Lower lobe of right lung (tissue), 2 donors: ENCODE data around the gene RORC. TPM values are rescaled to one million over a fixed set of nuclear protein-coding genes. Genes with fewer than 3 reads are reported as not detected.

Experiments used
- ATAC-seq, 2 donors: fragments of 200-7000 bp; cut with Tn5 transposase; one replicate each; pipeline ENCODE4 v1.9.1; 2020 to 2022; ENCODE audit warnings: mild to moderate bottlenecking in 2 of 2, moderate library complexity in 2 of 2
- DNase-seq: peaks from one replicate; pipeline ENCODE4 v3.0.0-alpha.2; 2020
- H3K27ac ChIP-seq: fragments of 200-600 bp; one replicate; pipeline ENCODE4 v1.8.0; 2022
- H3K27me3 ChIP-seq: fragments of 200-600 bp; one replicate; pipeline ENCODE4 v1.8.0; 2022; ENCODE audit warnings: low read depth
- H3K36me3 ChIP-seq: fragments of 200-600 bp; one replicate; pipeline ENCODE4 v1.8.0; 2022; ENCODE audit warnings: mild to moderate bottlenecking
- H3K4me1 ChIP-seq: fragments of 200-600 bp; one replicate; pipeline ENCODE4 v1.8.0; 2022
- H3K4me3 ChIP-seq: fragments of 200-600 bp; one replicate; pipeline ENCODE4 v1.8.0; 2022; ENCODE audit warnings: mild to moderate bottlenecking
- H3K9me3 ChIP-seq: fragments of 200-600 bp; one replicate; pipeline ENCODE4 v1.8.0; 2022
- intact Hi-C: fragments of 100-400 bp; cut with DNase I; formaldehyde crosslinking; loops from one replicate; pipeline ENCODE4 v1.11.0; 2022
- total RNA-seq: library from RNA; stranded (reverse); fragmentation: NEBNext Ultra II Directional; extraction: Animal tissue kit (Norgen Biotek cat#: 25700); gene quantifications from one replicate; pipeline ENCODE4 v1.2.1, GENCODE V29; 2021
- TF ChIP-seq, protein P1 (sequence below): fragments of 200-600 bp; IDR thresholded peaks from one replicate; pipeline ENCODE4 v1.8.0; 2022; ENCODE audit warnings: antibody characterized with exemption, mild to moderate bottlenecking
- donor health status: DM: no; HTN: yes; CAD: no; lungs with severe emphysema.

The RORC gene
- total RNA-seq, 1 donor from 2014 or later: 21.7 TPM

DNA sequence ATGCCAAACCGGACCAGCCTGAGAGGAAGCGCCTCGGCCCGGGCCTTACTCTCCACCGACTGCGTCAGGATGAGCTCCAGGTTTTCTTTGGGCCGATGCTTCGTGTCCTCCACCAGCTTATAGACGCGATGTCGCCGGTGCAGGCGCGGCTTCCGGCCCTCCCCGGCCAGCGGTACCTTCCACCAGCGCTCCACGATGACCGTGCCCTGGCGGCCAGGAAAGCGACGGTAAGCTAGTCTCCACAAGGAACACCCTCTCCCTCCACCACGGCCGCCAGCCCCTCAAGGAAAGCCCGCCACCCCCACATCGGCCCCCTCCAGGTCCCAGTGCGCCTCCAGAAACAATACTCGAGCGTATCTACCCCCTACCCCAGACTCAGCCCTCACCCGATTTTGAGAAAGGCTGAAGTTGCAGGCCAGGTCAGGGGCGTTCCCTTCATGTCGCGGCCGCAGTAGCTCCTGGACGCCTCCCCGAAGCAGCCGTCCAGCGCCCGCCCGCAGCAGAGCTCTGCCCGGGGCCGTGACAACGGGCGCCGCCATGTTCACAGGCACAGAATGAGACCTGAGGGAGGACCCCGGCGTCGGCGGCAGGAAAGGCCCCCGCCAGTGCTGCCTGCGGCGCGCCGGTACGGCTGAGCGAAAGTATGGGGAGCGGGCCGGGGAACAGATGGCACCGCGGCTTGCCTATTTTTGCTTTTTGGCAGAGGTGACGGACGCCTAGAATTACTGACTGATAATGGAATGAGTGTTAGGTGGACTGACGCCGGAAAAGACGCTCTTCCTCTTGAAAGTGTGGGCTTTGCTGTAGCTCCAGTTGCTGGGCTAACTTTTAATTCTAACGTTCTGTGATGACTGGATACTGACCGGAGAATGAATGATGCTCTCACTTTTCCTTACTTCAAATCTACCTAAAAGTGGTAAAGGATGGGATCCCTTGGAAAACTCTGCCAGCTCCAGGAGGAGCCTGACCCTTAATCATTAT lies 68.4 kb downstream of the RORC start, which contains the start of gene MRPL9:
TSS of gene MRPL9 (minus strand) at position 556 of the 981 bp plus-strand sequence. CDS start at position 539, 17 bp downstream.
- H3K36me3 ChIP-seq: peaks cover 39% of the 10 kb centered on the region
- no peaks in the 10 kb centered on the region for H3K27me3 ChIP-seq

DNA sequence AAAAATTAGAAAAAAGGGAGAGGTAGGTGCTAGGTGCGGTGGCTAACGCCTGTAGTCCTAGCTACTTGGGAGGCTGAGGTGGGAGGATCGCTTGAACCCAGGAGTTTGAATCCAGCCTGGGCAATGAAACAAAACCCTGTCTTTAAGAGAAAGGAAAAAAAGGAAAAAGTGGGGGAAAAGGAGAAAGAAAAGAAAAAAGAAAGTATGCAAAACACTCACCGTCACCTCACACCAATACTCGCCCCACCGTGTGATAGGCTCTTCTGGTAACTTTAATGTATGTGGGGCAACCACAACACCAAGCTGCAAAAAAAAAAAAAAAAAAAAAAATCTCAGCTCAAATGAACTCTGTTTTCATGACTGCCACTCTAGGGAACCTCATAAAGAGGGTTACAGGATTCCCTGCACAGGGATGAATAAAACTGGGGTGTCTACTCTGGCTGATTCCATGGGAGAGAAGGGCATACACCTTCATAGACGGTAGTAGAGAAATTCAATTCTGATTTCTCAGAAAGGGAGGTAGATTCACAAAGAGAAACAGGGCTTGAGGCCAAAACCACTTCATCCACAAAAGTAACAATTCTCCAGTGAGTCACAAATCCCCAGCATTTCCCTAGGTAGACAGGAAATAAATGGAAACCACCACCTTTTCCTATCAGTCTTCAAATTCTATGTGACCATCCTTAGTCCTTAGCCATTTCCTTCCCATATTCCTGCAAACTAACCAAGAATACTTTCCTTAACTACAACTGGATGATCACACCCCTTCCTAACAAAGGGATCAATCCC lies 70.8 kb downstream of the RORC start:
- H3K4me3 ChIP-seq: no peak overlapping the region
- DNase-seq: no peak
- peaks cover 8% of the 10 kb centered on the region for H3K4me1 ChIP-seq
- H3K36me3 ChIP-seq: peaks cover 43% of the 10 kb centered on the region
- no peaks in the 10 kb centered on the region for H3K27me3 ChIP-seq
- intact Hi-C loops: no loop called here
- H3K9me3 ChIP-seq: no peaks in the 10 kb centered on the region
- TF ChIP-seq, protein P1, sequence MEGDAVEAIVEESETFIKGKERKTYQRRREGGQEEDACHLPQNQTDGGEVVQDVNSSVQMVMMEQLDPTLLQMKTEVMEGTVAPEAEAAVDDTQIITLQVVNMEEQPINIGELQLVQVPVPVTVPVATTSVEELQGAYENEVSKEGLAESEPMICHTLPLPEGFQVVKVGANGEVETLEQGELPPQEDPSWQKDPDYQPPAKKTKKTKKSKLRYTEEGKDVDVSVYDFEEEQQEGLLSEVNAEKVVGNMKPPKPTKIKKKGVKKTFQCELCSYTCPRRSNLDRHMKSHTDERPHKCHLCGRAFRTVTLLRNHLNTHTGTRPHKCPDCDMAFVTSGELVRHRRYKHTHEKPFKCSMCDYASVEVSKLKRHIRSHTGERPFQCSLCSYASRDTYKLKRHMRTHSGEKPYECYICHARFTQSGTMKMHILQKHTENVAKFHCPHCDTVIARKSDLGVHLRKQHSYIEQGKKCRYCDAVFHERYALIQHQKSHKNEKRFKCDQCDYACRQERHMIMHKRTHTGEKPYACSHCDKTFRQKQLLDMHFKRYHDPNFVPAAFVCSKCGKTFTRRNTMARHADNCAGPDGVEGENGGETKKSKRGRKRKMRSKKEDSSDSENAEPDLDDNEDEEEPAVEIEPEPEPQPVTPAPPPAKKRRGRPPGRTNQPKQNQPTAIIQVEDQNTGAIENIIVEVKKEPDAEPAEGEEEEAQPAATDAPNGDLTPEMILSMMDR: no peak
- H3K27ac ChIP-seq: no peak overlapping the region
- no peak for ATAC-seq

More for the DNA sequence above, 68.4 kb downstream of the RORC start, which contains the start of gene MRPL9:
- Histone ChIP-seq H3K9me3 (no peaks in the 10 kb centered on the region), H3K27ac (peak within 1 kb of the TSS; percentile 86), H3K4me1 (peaks cover 14% of the 10 kb centered on the region), H3K4me3 (peak within 1 kb of the TSS; percentile 75)
- ATAC-seq: peak; percentile 97 to 99
- DNase-seq: peak; percentile 87
- intact Hi-C loops: no loop called here
- TF ChIP-seq, protein P1: no peak

DNA sequence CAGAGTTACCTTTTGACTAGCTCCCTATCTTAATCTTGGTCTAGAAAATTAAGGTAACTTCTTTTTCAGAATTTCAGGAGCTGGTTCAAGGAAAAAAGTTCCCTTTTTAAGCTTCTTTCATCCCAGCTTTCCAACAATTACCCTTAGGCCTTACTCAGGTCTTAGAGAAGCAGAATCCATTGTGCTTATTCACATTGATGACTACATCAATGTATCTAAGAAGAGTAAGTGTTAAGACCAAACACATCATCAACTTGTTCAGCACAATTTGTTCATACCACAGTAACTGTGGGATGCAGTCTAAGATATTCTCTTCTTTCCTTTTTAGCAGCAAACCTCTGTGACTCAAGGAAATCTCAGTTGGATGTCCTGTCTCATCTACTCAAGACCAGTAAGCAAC lies 72.4 kb downstream of the RORC start:
- Histone ChIP-seq H3K36me3 (peaks cover 43% of the 10 kb centered on the region), H3K4me3 (no peak overlapping the region), H3K4me1 (peaks cover 6% of the 10 kb centered on the region), H3K27me3 (no peaks in the 10 kb centered on the region), H3K9me3 (no peaks in the 10 kb centered on the region), H3K27ac (no peak overlapping the region)
- intact Hi-C loops: no loop called here
- ATAC-seq (no peak), DNase-seq (no peak)
- TF ChIP-seq, protein P1: no peak

DNA sequence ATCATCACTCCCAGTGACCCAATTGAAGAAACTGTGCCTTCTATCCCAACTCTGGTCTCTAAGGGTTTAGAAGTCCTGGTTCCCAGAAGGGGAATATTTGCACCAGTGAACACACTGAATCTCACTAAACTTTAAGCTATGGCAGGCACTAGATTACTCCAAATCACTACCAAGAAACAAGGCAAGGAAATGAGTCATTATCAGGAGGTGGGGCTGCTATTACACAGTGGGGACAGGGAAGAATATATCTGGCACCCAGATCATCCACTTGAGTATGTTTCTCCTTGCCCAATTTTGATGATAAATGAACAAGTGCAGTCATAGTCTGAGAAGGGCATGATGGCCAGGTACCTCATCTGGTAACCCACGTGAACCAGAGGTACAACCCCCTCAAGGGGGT lies 75.3 kb downstream of the RORC start:
- Histone ChIP-seq H3K4me1 (no peaks in the 10 kb centered on the region), H3K27ac (no peak overlapping the region), H3K9me3 (no peaks in the 10 kb centered on the region), H3K4me3 (no peak overlapping the region), H3K36me3 (peaks cover 34% of the 10 kb centered on the region), H3K27me3 (no peaks in the 10 kb centered on the region)
- DNase-seq (no peak), ATAC-seq (no peak)
- TF ChIP-seq, protein P1: no peak
- intact Hi-C loops: no loop called here

Other genes starting within 250 kb of the RORC start
- 66.5 TPM for gene SNX27, start 219.8 kb downstream of the RORC start, total RNA-seq
- gene CELF3, start 115.0 kb downstream of the RORC start, total RNA-seq: not detected
- not detected for gene RIIAD1, start 110.3 kb downstream of the RORC start, total RNA-seq
- 59.9 TPM for gene MRPL9, start 68.3 kb downstream of the RORC start, total RNA-seq
- gene TDRKH, start 41.3 kb downstream of the RORC start, total RNA-seq: 12.3 TPM
- 0.50 TPM for gene LINGO4, start 26.4 kb downstream of the RORC start, total RNA-seq
- gene C2CD4D, start 8.0 kb upstream of the RORC start, total RNA-seq: 0.21 TPM
- not detected for gene THEM5, start 21.9 kb upstream of the RORC start, total RNA-seq
- gene THEM4, start 77.7 kb upstream of the RORC start, total RNA-seq: 15.0 TPM
- gene S100A10, start 162.1 kb upstream of the RORC start, total RNA-seq: 602 TPM
- gene S100A11, start 205.2 kb upstream of the RORC start, total RNA-seq: 737 TPM